Gastroesophageal sphincter (tissue), 3 donors: ENCODE results near the gene CNPY2.

Experiments used
- CTCF ChIP-seq, 4 experiments: fragments of 200-600 bp in 2 of 4; fragments of 450-650 bp in 2 of 4; sonication (generic) in 1 of 4; IDR thresholded peaks; one replicate each; pipeline ENCODE4 v1.5.1; 2017 to 2019; ENCODE audit warnings: antibody characterized with exemption in 4 of 4, mild to moderate bottlenecking in 2 of 4, moderate library complexity in 2 of 4
- EP300 ChIP-seq: sonication (generic); formaldehyde crosslinking; IDR thresholded peaks from one replicate; pipeline ENCODE4 v1.6.1; 2017; ENCODE audit warnings: antibody characterized with exemption, mild to moderate bottlenecking
- POLR2A ChIP-seq, 2 donors: fragments of 450-650 bp; IDR thresholded peaks; one replicate each; pipeline ENCODE4 v1.6.1; 2017; ENCODE audit warnings: antibody characterized with exemption in 2 of 2, mild to moderate bottlenecking in 2 of 2, moderate library complexity in 1 of 2
- POLR2AphosphoS5 ChIP-seq: sonication (generic); formaldehyde crosslinking; IDR thresholded peaks from one replicate; pipeline ENCODE4 v1.6.1; 2017; ENCODE audit warnings: antibody characterized with exemption

DNA sequence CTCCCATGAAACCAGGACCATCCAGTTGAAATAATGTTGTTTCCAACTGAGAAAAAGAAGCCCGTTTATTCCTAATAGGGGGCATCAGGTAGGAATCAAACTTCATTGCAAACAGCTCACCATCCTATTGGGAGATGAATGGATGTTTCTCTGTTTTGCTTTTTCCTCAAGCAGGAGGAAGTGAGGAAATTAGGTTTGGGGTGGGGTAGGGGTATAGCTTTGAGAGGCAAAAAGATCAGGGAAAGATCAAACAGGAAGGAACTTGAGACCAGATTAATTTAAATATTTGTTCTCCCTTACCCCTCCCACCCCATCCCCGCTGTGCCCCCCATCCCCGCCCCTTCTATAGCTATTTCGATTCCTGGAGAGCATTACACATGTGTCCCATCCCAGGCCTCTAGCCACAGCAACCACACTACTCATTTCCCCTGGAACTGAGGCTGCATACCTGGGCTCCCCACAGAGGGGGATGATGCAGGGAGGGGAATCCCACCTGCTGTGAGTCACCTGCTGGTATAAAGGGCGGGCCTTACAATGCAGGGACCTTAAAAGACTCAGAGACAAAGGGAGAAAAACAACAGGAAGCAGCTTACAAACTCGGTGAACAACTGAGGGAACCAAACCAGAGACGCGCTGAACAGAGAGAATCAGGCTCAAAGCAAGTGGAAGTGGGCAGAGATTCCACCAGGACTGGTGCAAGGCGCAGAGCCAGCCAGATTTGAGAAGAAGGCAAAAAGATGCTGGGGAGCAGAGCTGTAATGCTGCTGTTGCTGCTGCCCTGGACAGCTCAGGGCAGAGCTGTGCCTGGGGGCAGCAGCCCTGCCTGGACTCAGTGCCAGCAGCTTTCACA, 22.7 kb upstream of the CNPY2 start, which contains the start of gene IL23A:
- TF ChIP-seq CTCF (IDR thresholded peaks at IDR 0.05), result no peak
- TF ChIP-seq POLR2A (IDR thresholded peaks at IDR 0.05), result no peak
- TF ChIP-seq EP300, result no peak
- no peak for TF ChIP-seq POLR2AphosphoS5
